Measurements from ENCODE around the gene NFIC. TPM values are rescaled to one million over a fixed set of nuclear protein-coding genes. Genes with fewer than 3 reads are reported as not detected.

NFIC gene
- total RNA-seq, 1 donor from 2014 or later = 8.4 TPM

- Histone ChIP-seq H3K4me1 (ENCODE audit: control insufficient read depth in 3 of 3, insufficient read depth in 3 of 3, low read length in 3 of 3) (peaks cover 12 to 21% (median 16%) of the 10 kb centered on the region in 3 donors), H3K36me3 (ENCODE audit: control insufficient read depth in 3 of 3, insufficient read depth in 3 of 3, low read length in 3 of 3) (peaks cover 15 to 30% (median 29%) of the 10 kb centered on the region in 3 donors), H3K9me3 (ENCODE audit: control insufficient read depth in 3 of 3, low read length in 3 of 3) (no peaks in the 10 kb centered on the region), H3K27me3 (ENCODE audit: control insufficient read depth in 3 of 3, insufficient read depth in 3 of 3, low read length in 3 of 3) (no peaks in the 10 kb centered on the region), H3K4me3 (ENCODE audit: low read length in 3 of 3) (no peak overlapping the region), H3K9ac (ENCODE audit: low read depth in 1 of 3, low read length in 3 of 3) (no peak overlapping the region), H3K27ac (ENCODE audit: low read depth, low read length) (no peak overlapping the region)
Measured at GRCh38 chr19:3497757-3498520, 131.6 kb downstream of the NFIC start.

- Histone ChIP-seq H3K9ac (ENCODE audit: low read depth in 1 of 3, low read length in 3 of 3) (peak overlapping the region; percentile 94 to 99 (median 99)), H3K9me3 (ENCODE audit: control insufficient read depth in 3 of 3, low read length in 3 of 3) (no peaks in the 10 kb centered on the region), H3K4me3 (ENCODE audit: low read length in 3 of 3) (peak overlapping the region; percentile 98 to 100 (median 98)), H3K27me3 (ENCODE audit: control insufficient read depth in 3 of 3, insufficient read depth in 3 of 3, low read length in 3 of 3) (no peaks in the 10 kb centered on the region), H3K36me3 (ENCODE audit: control insufficient read depth in 3 of 3, insufficient read depth in 3 of 3, low read length in 3 of 3) (peaks cover 11 to 21% (median 18%) of the 10 kb centered on the region in 3 donors), H3K27ac (ENCODE audit: low read depth, low read length) (peak overlapping the region; percentile 94), H3K4me1 (ENCODE audit: control insufficient read depth in 3 of 3, insufficient read depth in 3 of 3, low read length in 3 of 3) (peaks cover 12 to 21% (median 16%) of the 10 kb centered on the region in 3 donors)
Measured at GRCh38 chr19:3499738-3500428, 133.5 kb downstream of the NFIC start.

- Histone ChIP-seq H3K27ac (ENCODE audit: low read depth, low read length) (peak within 1 kb of the TSS; percentile 94), H3K4me1 (ENCODE audit: control insufficient read depth in 3 of 3, insufficient read depth in 3 of 3, low read length in 3 of 3) (peaks cover 15 to 25% (median 18%) of the 10 kb centered on the region in 3 donors), H3K4me3 (ENCODE audit: low read length in 3 of 3) (peak within 1 kb of the TSS; percentile 98 to 100 (median 98)), H3K27me3 (ENCODE audit: control insufficient read depth in 3 of 3, insufficient read depth in 3 of 3, low read length in 3 of 3) (no peaks in the 10 kb centered on the region), H3K36me3 (ENCODE audit: control insufficient read depth in 3 of 3, insufficient read depth in 3 of 3, low read length in 3 of 3) (peaks cover 8 to 16% (median 14%) of the 10 kb centered on the region in 3 donors), H3K9me3 (ENCODE audit: control insufficient read depth in 3 of 3, low read length in 3 of 3) (no peaks in the 10 kb centered on the region), H3K9ac (ENCODE audit: low read depth in 1 of 3, low read length in 3 of 3) (peak within 1 kb of the TSS; percentile 94 to 99 (median 99))
Measured at GRCh38 chr19:3500429-3501101, 134.2 kb downstream of the NFIC start, which contains the start of gene DOHH. TSS of gene DOHH (minus strand) at chr19:3500674. CDS start at chr19:3496814, 3,860 bp downstream.

GRCh38 chr19:3501780-3502179 lies 135.4 kb downstream of the NFIC start:
- H3K27me3 ChIP-seq (ENCODE audit: control insufficient read depth in 3 of 3, insufficient read depth in 3 of 3, low read length in 3 of 3) = no peaks in the 10 kb centered on the region

GRCh38 chr19:3503036-3503572 lies 136.7 kb downstream of the NFIC start:
- Histone ChIP-seq H3K36me3 (ENCODE audit: control insufficient read depth in 3 of 3, insufficient read depth in 3 of 3, low read length in 3 of 3) (peaks cover 0 to 1% (median 0%) of the 10 kb centered on the region in 3 donors), H3K4me3 (ENCODE audit: low read length in 3 of 3) (no peak overlapping the region), H3K27ac (ENCODE audit: low read depth, low read length) (no peak overlapping the region), H3K4me1 (ENCODE audit: control insufficient read depth in 3 of 3, insufficient read depth in 3 of 3, low read length in 3 of 3) (peaks cover 25 to 40% (median 32%) of the 10 kb centered on the region in 3 donors), H3K9me3 (ENCODE audit: control insufficient read depth in 3 of 3, low read length in 3 of 3) (no peaks in the 10 kb centered on the region), H3K9ac (ENCODE audit: low read depth in 1 of 3, low read length in 3 of 3) (no peak overlapping the region), H3K27me3 (ENCODE audit: control insufficient read depth in 3 of 3, insufficient read depth in 3 of 3, low read length in 3 of 3) (no peaks in the 10 kb centered on the region)

More at GRCh38 chr19:3501780-3502179, 135.4 kb downstream of the NFIC start:
- Histone ChIP-seq H3K36me3 (ENCODE audit: control insufficient read depth in 3 of 3, insufficient read depth in 3 of 3, low read length in 3 of 3) (peaks cover 0 to 7% (median 5%) of the 10 kb centered on the region in 3 donors), H3K27ac (ENCODE audit: low read depth, low read length) (no peak overlapping the region), H3K4me3 (ENCODE audit: low read length in 3 of 3) (no peak overlapping the region), H3K9ac (ENCODE audit: low read depth in 1 of 3, low read length in 3 of 3) (no peak overlapping the region), H3K4me1 (ENCODE audit: control insufficient read depth in 3 of 3, insufficient read depth in 3 of 3, low read length in 3 of 3) (peaks cover 17 to 29% (median 22%) of the 10 kb centered on the region in 3 donors), H3K9me3 (ENCODE audit: control insufficient read depth in 3 of 3, low read length in 3 of 3) (no peaks in the 10 kb centered on the region)

- no peak overlapping the region for H3K4me3 ChIP-seq (ENCODE audit: low read length in 3 of 3)
- no peaks in the 10 kb centered on the region for H3K27me3 ChIP-seq (ENCODE audit: control insufficient read depth in 3 of 3, insufficient read depth in 3 of 3, low read length in 3 of 3)
- no peaks in the 10 kb centered on the region for H3K9me3 ChIP-seq (ENCODE audit: control insufficient read depth in 3 of 3, low read length in 3 of 3)
- H3K27ac ChIP-seq (ENCODE audit: low read depth, low read length) = no peak overlapping the region
- peaks cover 0 to 6% (median 2%) of the 10 kb centered on the region in 3 donors for H3K36me3 ChIP-seq (ENCODE audit: control insufficient read depth in 3 of 3, insufficient read depth in 3 of 3, low read length in 3 of 3)
- H3K4me1 ChIP-seq (ENCODE audit: control insufficient read depth in 3 of 3, insufficient read depth in 3 of 3, low read length in 3 of 3) = peaks cover 17 to 39% (median 25%) of the 10 kb centered on the region in 3 donors
- no peak overlapping the region for H3K9ac ChIP-seq (ENCODE audit: low read depth in 1 of 3, low read length in 3 of 3)
Measured at GRCh38 chr19:3504735-3505134, 138.4 kb downstream of the NFIC start.

- Histone ChIP-seq H3K4me3 (ENCODE audit: low read length in 3 of 3) (peak within 1 kb of the TSS; percentile 96 to 98 (median 98)), H3K27me3 (ENCODE audit: control insufficient read depth in 3 of 3, insufficient read depth in 3 of 3, low read length in 3 of 3) (no peaks in the 10 kb centered on the region), H3K27ac (ENCODE audit: low read depth, low read length) (peak within 1 kb of the TSS; percentile 79), H3K36me3 (ENCODE audit: control insufficient read depth in 3 of 3, insufficient read depth in 3 of 3, low read length in 3 of 3) (peaks cover 2 to 8% (median 6%) of the 10 kb centered on the region in 3 donors), H3K4me1 (ENCODE audit: control insufficient read depth in 3 of 3, insufficient read depth in 3 of 3, low read length in 3 of 3) (peaks cover 13 to 35% (median 20%) of the 10 kb centered on the region in 3 donors), H3K9ac (ENCODE audit: low read depth in 1 of 3, low read length in 3 of 3) (peak within 1 kb of the TSS; percentile 77 to 90 (median 89)), H3K9me3 (ENCODE audit: control insufficient read depth in 3 of 3, low read length in 3 of 3) (no peaks in the 10 kb centered on the region)
Measured at GRCh38 chr19:3505598-3506383, 139.4 kb downstream of the NFIC start, which contains the start of gene FZR1. TSS of gene FZR1 (plus strand) at chr19:3506311. CDS start at chr19:3522990, 16,679 bp downstream.

GRCh38 chr19:3506384-3507340 lies 140.3 kb downstream of the NFIC start:
- H3K9ac ChIP-seq (ENCODE audit: low read depth in 1 of 3, low read length in 3 of 3) = peak overlapping the region; percentile 77 to 90 (median 89)
- no peaks in the 10 kb centered on the region for H3K27me3 ChIP-seq (ENCODE audit: control insufficient read depth in 3 of 3, insufficient read depth in 3 of 3, low read length in 3 of 3)
- H3K9me3 ChIP-seq (ENCODE audit: control insufficient read depth in 3 of 3, low read length in 3 of 3) = no peaks in the 10 kb centered on the region
- H3K36me3 ChIP-seq (ENCODE audit: control insufficient read depth in 3 of 3, insufficient read depth in 3 of 3, low read length in 3 of 3) = peaks cover 2 to 8% (median 8%) of the 10 kb centered on the region in 3 donors
- H3K4me3 ChIP-seq (ENCODE audit: low read length in 3 of 3) = peak overlapping the region; percentile 75 to 87 (median 84)
- H3K4me1 ChIP-seq (ENCODE audit: control insufficient read depth in 3 of 3, insufficient read depth in 3 of 3, low read length in 3 of 3) = peaks cover 13 to 34% (median 16%) of the 10 kb centered on the region in 3 donors
- H3K27ac ChIP-seq (ENCODE audit: low read depth, low read length) = peak overlapping the region; percentile 79
